ENCODE data around the gene KCNJ6. TPM values are rescaled to one million over a fixed set of nuclear protein-coding genes. Genes with fewer than 3 reads are reported as not detected.

Gene KCNJ6
- total and polyA plus RNA-seq, 2 of the 8 experiments (the other 6 are each of a cell fraction or from before 2014, with no cell fraction given), result 0.51 to 1.2 TPM

GRCh38 chr21:37627074-37627473 lies 289.2 kb downstream of the KCNJ6 start:
- CTCF ChIA-PET (ENCODE audit: partially characterized antibody), result interaction anchor here (1.0 to 2.8 kb wide), 2 partner anchors 17 to 29 kb away, joined by 4 to 16 read pairs; no protein-coding TSS in a partner anchor

More at GRCh38 chr21:37627074-37627473, 289.2 kb downstream of the KCNJ6 start:
- H3K14ac ChIP-seq (ENCODE audit: insufficient read length), result no peak overlapping the region
- H3K27me3 ChIP-seq (replicated peaks in 1 of 4; ENCODE audit: control insufficient read depth in 3 of 4, extremely low read depth in 1 of 4, insufficient read depth in 3 of 4, low read length in 3 of 4), result no peaks in the 10 kb centered on the region
- H4K5ac ChIP-seq (ENCODE audit: insufficient read length, low read depth, low read length), result no peak overlapping the region
- H2AK5ac ChIP-seq (ENCODE audit: low read depth, low read length), result no peak overlapping the region
- no peak overlapping the region for H4K91ac ChIP-seq (replicated peaks; ENCODE audit: insufficient read length, low read length)
- no peak overlapping the region for H3K4ac ChIP-seq (replicated peaks; ENCODE audit: insufficient read length, low read depth, low read length)
- H3K79me2 ChIP-seq (ENCODE audit: control insufficient read depth in 1 of 2, insufficient read depth in 2 of 2, low read length in 2 of 2), result no peaks in the 10 kb centered on the region; a peak in 1 of 4 replicates
- no peak overlapping the region for H3K27ac ChIP-seq (ENCODE audit: low read depth, low read length)
- no peak overlapping the region for H4K8ac ChIP-seq (ENCODE audit: extremely low read depth, insufficient read depth, low read length)
- no peak overlapping the region for H2BK15ac ChIP-seq (ENCODE audit: low read length)
- no peak overlapping the region for H2BK5ac ChIP-seq (ENCODE audit: low read depth, low read length)
- TF ChIP-seq SP1 (IDR thresholded peaks at IDR 0.05; ENCODE audit: low read depth, low read length) (no peak), TAF7 (optimal IDR thresholded peaks at IDR 0.05; ENCODE audit: borderline replicate concordance, low read depth, low read length) (no peak), BCL11A (IDR thresholded peaks at IDR 0.05; ENCODE audit: low read depth in 2 of 2, low read length in 2 of 2) (no peak), CBX5 (IDR thresholded peaks at IDR 0.05; ENCODE audit: low read depth, low read length) (no peak), SRF (IDR thresholded peaks at IDR 0.05; ENCODE audit: low read depth, low read length) (no peak), CHD1 (IDR thresholded peaks at IDR 0.05; ENCODE audit: low read depth, low read length) (no peak), GTF2F1 (IDR thresholded peaks at IDR 0.05; ENCODE audit: borderline replicate concordance, low read depth, low read length) (no peak), RAD21 (IDR thresholded peaks at IDR 0.05 in 1 of 2, conservative IDR thresholded peaks at IDR 0.05 in 1 of 2; ENCODE audit: low read depth in 2 of 2, low read length in 2 of 2) (no peak), CTBP2 (IDR thresholded peaks at IDR 0.05; ENCODE audit: borderline replicate concordance, insufficient read depth, insufficient read length, low read length) (no peak), SIN3A (conservative IDR thresholded peaks at IDR 0.05 in 1 of 2, IDR thresholded peaks at IDR 0.05 in 1 of 2; ENCODE audit: low read depth in 1 of 2, low read length in 2 of 2) (no peak), MAX (IDR thresholded peaks at IDR 0.05) (no peak)
- no peak overlapping the region for H2AFZ ChIP-seq (ENCODE audit: low read length)
- H2BK120ac ChIP-seq (replicated peaks; ENCODE audit: low read depth, low read length), result no peak overlapping the region
- H3K79me1 ChIP-seq (ENCODE audit: low read depth, low read length), result no peaks in the 10 kb centered on the region
- FAIRE-seq, result no peak
- H3K4me1 ChIP-seq (replicated peaks in 1 of 4; ENCODE audit: control insufficient read depth in 3 of 4, insufficient read depth in 4 of 4, low read length in 3 of 4), result peaks cover 3 to 14% (median 12%) of the 10 kb centered on the region in 4 experiments; a peak in 5 of 7 replicates
- no peaks in the 10 kb centered on the region for H3K36me3 ChIP-seq (ENCODE audit: control insufficient read depth in 2 of 4, insufficient read depth in 4 of 4, low read length in 3 of 4)
- no peaks in the 10 kb centered on the region for H3K23me2 ChIP-seq (ENCODE audit: low read depth, low read length)
- WGBS, 2 experiments (ENCODE audit: extremely low coverage in 1 of 2, insufficient coverage in 1 of 2, insufficient read length in 1 of 2, insufficient replicate concordance in 2 of 2, low coverage in 1 of 2, low lambda C conversion rate in 2 of 2, missing lambda C conversion rate in 1 of 2), result 72% methylated on average over 4 of the region's 4 CpGs; no CpG with 5 or more reads in 1 of the 2 experiments
- H2BK20ac ChIP-seq (ENCODE audit: low read length), result no peak overlapping the region
- DNase-seq (ENCODE audit: low read depth in 1 of 2, low spot score in 2 of 2), result no peak
- no peak overlapping the region for H3K56ac ChIP-seq (replicated peaks; ENCODE audit: insufficient read length, low read depth, low read length)
- no peak overlapping the region for H3K4me2 ChIP-seq (ENCODE audit: insufficient read depth in 1 of 2, low read depth in 2 of 2, low read length in 2 of 2)
- no peaks in the 10 kb centered on the region for H4K20me1 ChIP-seq (replicated peaks in 1 of 2; ENCODE audit: control insufficient read depth in 1 of 2, insufficient read depth in 2 of 2, low read length in 2 of 2)
- H3K23ac ChIP-seq (ENCODE audit: insufficient read length), result no peak overlapping the region
- POLR2A ChIA-PET (ENCODE audit: partially characterized antibody), result interaction anchor here (1.1 kb wide), 2 partner anchors 20 to 224 kb away, joined by 3 read pairs; no protein-coding TSS in a partner anchor
- H3K9ac ChIP-seq (replicated peaks in 1 of 4; ENCODE audit: extremely low read depth in 1 of 4, low read depth in 3 of 4, low read length in 3 of 4), result no peak overlapping the region
- H3K9me3 ChIP-seq (ENCODE audit: insufficient read depth in 2 of 2, low read depth in 1 of 2, low read length in 1 of 2), result no peaks in the 10 kb centered on the region
- H2BK12ac ChIP-seq (ENCODE audit: low read depth, low read length), result no peak overlapping the region
- no peak overlapping the region for H3K4me3 ChIP-seq (ENCODE audit: extremely low read depth in 1 of 4, insufficient read depth in 2 of 4, low read depth in 3 of 4, low read length in 4 of 4)
- H3K18ac ChIP-seq (ENCODE audit: extremely low read depth, low read length), result no peak overlapping the region; the same call in 1 of the 2 replicates
